Measurements from ENCODE around the gene TNFRSF19.

Gene TNFRSF19

GRCh38 chr13:23656637-23657371 is 86.6 kb downstream of the TNFRSF19 start:
- no peak overlapping the region for H2BK120ac ChIP-seq (ENCODE audit: low read depth, low read length)
- H3K79me1 ChIP-seq (replicated peaks; ENCODE audit: low read length, poor library complexity, severe bottlenecking): no peaks in the 10 kb centered on the region
- peak overlapping the region in 1 of 2 experiments; percentile 11 for H3K14ac ChIP-seq (ENCODE audit: low read length in 2 of 2)
- H3K27me3 ChIP-seq (ENCODE audit: control insufficient read depth in 1 of 2, insufficient read depth in 1 of 2, low read length in 2 of 2): no peaks in the 10 kb centered on the region
- H2AFZ ChIP-seq (ENCODE audit: low read depth, low read length): no peak overlapping the region
- H4K8ac ChIP-seq (ENCODE audit: low read length): no peak overlapping the region
- H4K91ac ChIP-seq (ENCODE audit: low read length): no peak overlapping the region
- H3K4me2 ChIP-seq (ENCODE audit: low read length, poor library complexity, severe bottlenecking): no peak overlapping the region
- no peak overlapping the region for H2BK15ac ChIP-seq (ENCODE audit: low read depth, poor library complexity, severe bottlenecking)
- no peaks in the 10 kb centered on the region for H3K9me3 ChIP-seq (ENCODE audit: control insufficient read depth, low read length)
- H3K4ac ChIP-seq (ENCODE audit: low read depth in 1 of 2, low read length in 2 of 2): no peak overlapping the region
- H2BK12ac ChIP-seq (ENCODE audit: low read length in 2 of 2): no peak overlapping the region
- peak overlapping the region; percentile 16 for H3K27ac ChIP-seq (ENCODE audit: low read length, poor library complexity, severe bottlenecking)
- peak overlapping the region; percentile 30 for H3K9ac ChIP-seq (ENCODE audit: low read length)
- no peak overlapping the region for H3K4me3 ChIP-seq (ENCODE audit: insufficient read depth in 1 of 2, low read depth in 1 of 2, low read length in 2 of 2)
- no peak for DNase-seq
- no peaks in the 10 kb centered on the region for H3K36me3 ChIP-seq (ENCODE audit: control insufficient read depth in 1 of 2, insufficient read depth in 2 of 2, low read depth in 1 of 2, low read length in 2 of 2)
- H3K23ac ChIP-seq (ENCODE audit: low read length in 2 of 2): no peak overlapping the region
- H3K4me1 ChIP-seq (ENCODE audit: control insufficient read depth, insufficient read depth, low read depth, low read length): peaks cover 12% of the 10 kb centered on the region
- no peak overlapping the region for H2BK5ac ChIP-seq (ENCODE audit: low read depth, low read length, poor library complexity, severe bottlenecking)
- no peak overlapping the region for H3K18ac ChIP-seq (ENCODE audit: low read depth in 1 of 2, low read length in 2 of 2)
- WGBS: 76% methylated on average over 4 of the region's 4 CpGs
- H2AK5ac ChIP-seq (ENCODE audit: low read length, severe bottlenecking): peak overlapping the region; percentile 35

- 92% methylated on average over 14 of the region's 15 CpGs for WGBS
- H3K23ac ChIP-seq (ENCODE audit: low read length in 2 of 2): no peak overlapping the region
- H3K9me3 ChIP-seq (ENCODE audit: control insufficient read depth, low read length): peaks cover 6% of the 10 kb centered on the region
- no peak overlapping the region for H3K27ac ChIP-seq (ENCODE audit: low read length, poor library complexity, severe bottlenecking)
- H3K4me3 ChIP-seq (ENCODE audit: insufficient read depth in 1 of 2, low read depth in 1 of 2, low read length in 2 of 2): no peak overlapping the region
- no peak overlapping the region for H4K91ac ChIP-seq (ENCODE audit: low read length)
- H2BK12ac ChIP-seq (ENCODE audit: low read length in 2 of 2): peak overlapping the region in 1 of 2 experiments; percentile 15
- H4K8ac ChIP-seq (ENCODE audit: low read length): no peak overlapping the region
- no peaks in the 10 kb centered on the region for H3K27me3 ChIP-seq (ENCODE audit: control insufficient read depth in 1 of 2, insufficient read depth in 1 of 2, low read length in 2 of 2)
- no peaks in the 10 kb centered on the region for H3K36me3 ChIP-seq (ENCODE audit: control insufficient read depth in 1 of 2, insufficient read depth in 2 of 2, low read depth in 1 of 2, low read length in 2 of 2)
- H2BK120ac ChIP-seq (ENCODE audit: low read depth, low read length): no peak overlapping the region
- no peak overlapping the region for H3K18ac ChIP-seq (ENCODE audit: low read depth in 1 of 2, low read length in 2 of 2)
- peak overlapping the region in 1 of 2 experiments; percentile 41 for H3K4ac ChIP-seq (ENCODE audit: low read depth in 1 of 2, low read length in 2 of 2)
- no peak overlapping the region for H2AFZ ChIP-seq (ENCODE audit: low read depth, low read length)
- H3K9ac ChIP-seq (ENCODE audit: low read length): no peak overlapping the region
- H2BK5ac ChIP-seq (ENCODE audit: low read depth, low read length, poor library complexity, severe bottlenecking): no peak overlapping the region
- DNase-seq: no peak
- H3K79me1 ChIP-seq (replicated peaks; ENCODE audit: low read length, poor library complexity, severe bottlenecking): no peaks in the 10 kb centered on the region
- peak overlapping the region; percentile 10 for H2AK5ac ChIP-seq (ENCODE audit: low read length, severe bottlenecking)
- H3K4me1 ChIP-seq (ENCODE audit: control insufficient read depth, insufficient read depth, low read depth, low read length): peaks cover 8% of the 10 kb centered on the region
- H2BK15ac ChIP-seq (ENCODE audit: low read depth, poor library complexity, severe bottlenecking): no peak overlapping the region
- H3K14ac ChIP-seq (ENCODE audit: low read length in 2 of 2): peak overlapping the region in 1 of 2 experiments; percentile 90
- H3K4me2 ChIP-seq (ENCODE audit: low read length, poor library complexity, severe bottlenecking): no peak overlapping the region
Measured at GRCh38 chr13:23658929-23659541, 88.8 kb downstream of the TNFRSF19 start.

GRCh38 chr13:23660249-23660648 is 90.0 kb downstream of the TNFRSF19 start:
- H3K4ac ChIP-seq (ENCODE audit: low read depth in 1 of 2, low read length in 2 of 2): no peak overlapping the region
- no peak overlapping the region for H2BK12ac ChIP-seq (ENCODE audit: low read length in 2 of 2)
- no peak overlapping the region for H3K23ac ChIP-seq (ENCODE audit: low read length in 2 of 2)
- no peak overlapping the region for H3K4me2 ChIP-seq (ENCODE audit: low read length, poor library complexity, severe bottlenecking)
- peaks cover 6% of the 10 kb centered on the region for H3K9me3 ChIP-seq (ENCODE audit: control insufficient read depth, low read length)
- 92% methylated on average over 9 of the region's 9 CpGs for WGBS
- no peak overlapping the region for H2AFZ ChIP-seq (ENCODE audit: low read depth, low read length)
- H2BK15ac ChIP-seq (ENCODE audit: low read depth, poor library complexity, severe bottlenecking): no peak overlapping the region
- no peaks in the 10 kb centered on the region for H3K27me3 ChIP-seq (ENCODE audit: control insufficient read depth in 1 of 2, insufficient read depth in 1 of 2, low read length in 2 of 2)
- DNase-seq: no peak
- H2BK5ac ChIP-seq (ENCODE audit: low read depth, low read length, poor library complexity, severe bottlenecking): no peak overlapping the region
- no peak overlapping the region for H3K27ac ChIP-seq (ENCODE audit: low read length, poor library complexity, severe bottlenecking)
- H3K18ac ChIP-seq (ENCODE audit: low read depth in 1 of 2, low read length in 2 of 2): no peak overlapping the region
- H4K8ac ChIP-seq (ENCODE audit: low read length): no peak overlapping the region
- H3K36me3 ChIP-seq (ENCODE audit: control insufficient read depth in 1 of 2, insufficient read depth in 2 of 2, low read depth in 1 of 2, low read length in 2 of 2): no peaks in the 10 kb centered on the region
- no peak overlapping the region for H3K14ac ChIP-seq (ENCODE audit: low read length in 2 of 2)
- no peaks in the 10 kb centered on the region for H3K79me1 ChIP-seq (replicated peaks; ENCODE audit: low read length, poor library complexity, severe bottlenecking)
- no peak overlapping the region for H4K91ac ChIP-seq (ENCODE audit: low read length)
- H3K4me1 ChIP-seq (ENCODE audit: control insufficient read depth, insufficient read depth, low read depth, low read length): peaks cover 3% of the 10 kb centered on the region
- no peak overlapping the region for H3K4me3 ChIP-seq (ENCODE audit: insufficient read depth in 1 of 2, low read depth in 1 of 2, low read length in 2 of 2)
- H2AK5ac ChIP-seq (ENCODE audit: low read length, severe bottlenecking): no peak overlapping the region
- H2BK120ac ChIP-seq (ENCODE audit: low read depth, low read length): no peak overlapping the region
- H3K9ac ChIP-seq (ENCODE audit: low read length): no peak overlapping the region

- H2AK5ac ChIP-seq (ENCODE audit: low read length, severe bottlenecking): no peak overlapping the region
- no peak overlapping the region for H2BK12ac ChIP-seq (ENCODE audit: low read length in 2 of 2)
- H2AFZ ChIP-seq (ENCODE audit: low read depth, low read length): no peak overlapping the region
- H2BK120ac ChIP-seq (ENCODE audit: low read depth, low read length): no peak overlapping the region
- H3K18ac ChIP-seq (ENCODE audit: low read depth in 1 of 2, low read length in 2 of 2): no peak overlapping the region
- no peak overlapping the region for H3K4ac ChIP-seq (ENCODE audit: low read depth in 1 of 2, low read length in 2 of 2)
- no peak overlapping the region for H4K91ac ChIP-seq (ENCODE audit: low read length)
- no peak overlapping the region for H2BK5ac ChIP-seq (ENCODE audit: low read depth, low read length, poor library complexity, severe bottlenecking)
- H3K23ac ChIP-seq (ENCODE audit: low read length in 2 of 2): no peak overlapping the region
- H4K8ac ChIP-seq (ENCODE audit: low read length): no peak overlapping the region
- no peak overlapping the region for H3K9ac ChIP-seq (ENCODE audit: low read length)
- H3K4me3 ChIP-seq (ENCODE audit: insufficient read depth in 1 of 2, low read depth in 1 of 2, low read length in 2 of 2): no peak overlapping the region
- no peaks in the 10 kb centered on the region for H3K27me3 ChIP-seq (ENCODE audit: control insufficient read depth in 1 of 2, insufficient read depth in 1 of 2, low read length in 2 of 2)
- H3K4me1 ChIP-seq (ENCODE audit: control insufficient read depth, insufficient read depth, low read depth, low read length): no peaks in the 10 kb centered on the region
- no peak overlapping the region for H2BK15ac ChIP-seq (ENCODE audit: low read depth, poor library complexity, severe bottlenecking)
- 64% methylated on average over 7 of the region's 8 CpGs for WGBS
- H3K27ac ChIP-seq (ENCODE audit: low read length, poor library complexity, severe bottlenecking): no peak overlapping the region
- peaks cover 6% of the 10 kb centered on the region for H3K9me3 ChIP-seq (ENCODE audit: control insufficient read depth, low read length)
- H3K79me1 ChIP-seq (replicated peaks; ENCODE audit: low read length, poor library complexity, severe bottlenecking): no peaks in the 10 kb centered on the region
- peaks cover 0 to 13% of the 10 kb centered on the region in 2 experiments for H3K36me3 ChIP-seq (ENCODE audit: control insufficient read depth in 1 of 2, insufficient read depth in 2 of 2, low read depth in 1 of 2, low read length in 2 of 2)
- peak; percentile 35 for DNase-seq
- H3K4me2 ChIP-seq (ENCODE audit: low read length, poor library complexity, severe bottlenecking): no peak overlapping the region
- no peak overlapping the region for H3K14ac ChIP-seq (ENCODE audit: low read length in 2 of 2)
Measured at GRCh38 chr13:23666582-23666981, 96.4 kb downstream of the TNFRSF19 start.

Measured in mesenchymal stem cell (in vitro differentiated cells and primary cell).